NCI-H748 (cell line): ENCODE measurements around the gene ENO3.

ENCODE experiments used
- DNase-seq: peaks from one replicate; lab custom pipeline; 2025; ENCODE audit not compliant: unreplicated experiment; lab: John Stamatoyannopoulos, UW

Gene ENO3

GRCh38 chr17:4949321-4950074 is 1.4 kb upstream of the ENO3 start:
- peak; percentile 88 for DNase-seq

DNA sequence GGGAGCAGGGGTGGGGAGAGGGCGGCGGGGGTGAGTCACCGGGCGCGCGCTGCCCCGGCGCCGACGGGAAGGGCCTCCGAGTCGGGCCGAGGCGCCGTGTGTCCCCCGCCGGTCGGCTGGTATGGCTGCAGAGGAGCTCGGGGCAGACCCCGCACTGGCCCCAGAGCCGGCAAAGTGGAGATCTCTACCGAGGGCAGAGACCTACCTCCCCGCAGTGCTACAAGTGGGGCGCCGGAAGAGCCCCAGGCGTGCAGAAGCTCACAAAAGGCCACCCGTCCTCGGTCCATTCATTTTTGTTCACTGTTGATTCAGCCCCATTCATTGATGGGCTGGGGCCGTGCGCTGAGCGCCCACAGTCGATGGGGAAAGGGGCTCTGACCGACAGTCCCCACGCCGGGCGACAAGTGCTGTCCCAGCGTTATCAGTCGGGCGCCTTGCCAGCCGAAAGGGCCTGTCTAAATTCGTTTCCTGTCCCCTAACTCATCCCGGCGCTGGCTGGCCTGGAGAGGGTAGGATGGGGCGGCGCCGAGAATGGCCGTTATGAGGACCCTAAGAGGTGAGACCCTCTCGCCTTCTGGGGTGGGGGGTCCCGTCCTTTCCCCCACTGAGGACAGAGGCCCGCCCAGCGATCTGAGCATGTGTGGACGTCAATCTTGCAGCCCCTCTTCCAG is 709 bp upstream of the ENO3 start:
- no peak for DNase-seq

GRCh38 chr17:4951486-4951885 is 567 bp downstream of the ENO3 start:
- no peak for DNase-seq

- no peak for DNase-seq
These were observed 2.6 kb downstream of the ENO3 start for GRCh38 chr17:4953451-4953961.

DNA sequence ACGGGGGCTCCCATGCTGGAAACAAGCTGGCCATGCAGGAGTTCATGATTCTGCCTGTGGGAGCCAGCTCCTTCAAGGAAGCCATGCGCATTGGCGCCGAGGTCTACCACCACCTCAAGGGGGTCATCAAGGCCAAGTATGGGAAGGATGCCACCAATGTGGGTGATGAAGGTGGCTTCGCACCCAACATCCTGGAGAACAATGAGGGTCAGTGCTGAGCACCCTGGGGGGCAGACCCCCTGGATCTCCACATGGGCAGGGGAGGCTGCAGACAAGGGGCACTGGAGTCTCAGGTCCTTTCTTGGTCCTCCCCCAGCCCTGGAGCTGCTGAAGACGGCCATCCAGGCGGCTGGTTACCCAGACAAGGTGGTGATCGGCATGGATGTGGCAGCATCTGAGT is 4.2 kb downstream of the ENO3 start:
- no peak for DNase-seq

DNA sequence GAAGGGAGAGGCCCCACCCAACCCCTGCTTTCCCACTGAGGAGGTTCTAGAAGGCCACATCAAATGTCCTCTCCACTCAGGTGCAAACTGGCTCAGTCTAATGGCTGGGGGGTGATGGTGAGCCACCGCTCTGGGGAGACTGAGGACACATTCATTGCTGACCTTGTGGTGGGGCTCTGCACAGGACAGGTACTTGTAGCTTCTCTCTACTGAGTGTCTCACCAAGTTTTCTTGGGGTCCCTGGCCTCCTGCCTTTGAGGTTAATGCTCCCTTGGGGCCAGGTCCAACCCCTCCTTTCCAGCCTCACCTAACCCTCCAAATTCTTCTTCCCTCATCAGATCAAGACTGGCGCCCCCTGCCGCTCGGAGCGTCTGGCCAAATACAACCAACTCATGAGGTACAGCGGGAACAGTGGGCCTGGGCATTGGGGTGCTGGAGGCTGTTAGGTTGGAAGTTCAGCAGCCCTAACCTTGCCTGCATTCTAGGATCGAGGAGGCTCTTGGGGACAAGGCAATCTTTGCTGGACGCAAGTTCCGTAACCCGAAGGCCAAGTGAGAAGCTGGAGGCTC is 5.7 kb downstream of the ENO3 start:
- no peak for DNase-seq

- no peak for DNase-seq
These were observed 7.2 kb downstream of the ENO3 start for GRCh38 chr17:4958102-4958501.

DNA sequence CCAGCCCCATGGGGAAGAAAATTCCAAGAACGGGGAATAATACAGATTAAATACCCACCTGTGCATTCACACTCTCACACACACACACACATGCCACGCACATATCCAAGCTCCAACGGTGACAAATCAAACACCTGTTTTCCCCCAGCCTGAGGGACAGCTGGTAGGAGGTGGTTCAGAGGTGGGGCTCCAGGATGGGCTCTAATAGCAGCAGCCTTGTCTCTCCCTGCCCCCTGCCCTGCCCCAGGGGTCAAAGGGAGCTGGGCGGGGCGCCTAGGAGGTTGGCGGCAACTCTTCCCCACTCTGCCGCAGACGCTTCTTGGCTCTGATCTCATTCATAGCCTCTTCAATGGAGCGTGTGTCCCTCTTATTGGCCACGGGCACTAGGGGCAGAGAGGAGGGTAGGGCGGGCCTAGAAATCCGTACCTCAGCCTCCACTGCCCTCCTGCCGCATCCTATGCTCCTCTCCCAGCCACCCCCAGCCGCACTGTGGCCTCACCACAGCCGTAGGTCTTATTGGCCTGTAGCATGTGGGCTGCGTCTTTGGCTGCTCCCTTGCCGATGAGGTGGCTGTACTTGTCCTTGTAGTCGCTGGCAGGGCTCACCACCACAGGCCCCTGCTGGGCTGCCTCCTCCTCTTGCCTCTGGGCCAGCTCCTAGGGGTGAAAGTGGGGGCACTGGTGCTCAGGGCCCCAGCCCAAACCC is 8.5 kb downstream of the ENO3 start:
- DNase-seq, result no peak

GRCh38 chr17:4960279-4960922 is 9.5 kb downstream of the ENO3 start:
- DNase-seq, result no peak

- no peak for DNase-seq
These were observed 14.5 kb downstream of the ENO3 start for GRCh38 chr17:4965311-4965986.

DNA sequence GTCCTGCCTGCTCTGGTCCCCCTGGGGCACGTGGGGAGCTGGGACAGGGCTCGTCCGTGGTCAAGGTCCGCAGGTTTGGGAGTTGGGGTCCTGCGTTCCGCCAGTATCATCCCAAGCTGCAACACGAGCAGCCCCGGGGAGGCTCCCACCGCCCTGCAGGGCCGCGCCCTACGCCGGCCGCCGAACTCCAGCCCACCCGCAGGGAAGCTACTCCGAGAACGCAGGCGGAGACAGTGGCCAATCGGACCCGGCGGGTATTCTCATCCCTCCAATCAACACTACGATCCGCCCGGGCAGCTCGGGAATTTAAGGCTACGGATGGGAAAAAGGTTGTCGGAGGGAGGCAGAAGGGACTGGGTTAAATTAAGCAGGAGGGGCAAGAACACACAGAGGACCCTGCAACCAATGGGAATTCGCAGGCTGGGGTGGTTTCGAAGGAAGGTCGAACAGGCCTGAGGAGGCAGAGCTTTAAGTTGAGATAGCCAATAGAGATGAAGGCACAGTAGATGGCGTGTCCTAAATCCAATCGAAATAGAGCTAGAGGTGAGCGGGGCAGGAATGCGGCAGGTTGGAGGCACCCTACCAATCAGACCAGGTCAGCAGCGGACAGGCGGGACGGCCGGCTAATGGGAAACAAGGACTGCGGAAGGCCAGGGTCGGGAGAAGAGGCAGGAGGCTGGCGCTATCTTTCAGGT is 16.1 kb downstream of the ENO3 start:
- peak; percentile 100 for DNase-seq

DNA sequence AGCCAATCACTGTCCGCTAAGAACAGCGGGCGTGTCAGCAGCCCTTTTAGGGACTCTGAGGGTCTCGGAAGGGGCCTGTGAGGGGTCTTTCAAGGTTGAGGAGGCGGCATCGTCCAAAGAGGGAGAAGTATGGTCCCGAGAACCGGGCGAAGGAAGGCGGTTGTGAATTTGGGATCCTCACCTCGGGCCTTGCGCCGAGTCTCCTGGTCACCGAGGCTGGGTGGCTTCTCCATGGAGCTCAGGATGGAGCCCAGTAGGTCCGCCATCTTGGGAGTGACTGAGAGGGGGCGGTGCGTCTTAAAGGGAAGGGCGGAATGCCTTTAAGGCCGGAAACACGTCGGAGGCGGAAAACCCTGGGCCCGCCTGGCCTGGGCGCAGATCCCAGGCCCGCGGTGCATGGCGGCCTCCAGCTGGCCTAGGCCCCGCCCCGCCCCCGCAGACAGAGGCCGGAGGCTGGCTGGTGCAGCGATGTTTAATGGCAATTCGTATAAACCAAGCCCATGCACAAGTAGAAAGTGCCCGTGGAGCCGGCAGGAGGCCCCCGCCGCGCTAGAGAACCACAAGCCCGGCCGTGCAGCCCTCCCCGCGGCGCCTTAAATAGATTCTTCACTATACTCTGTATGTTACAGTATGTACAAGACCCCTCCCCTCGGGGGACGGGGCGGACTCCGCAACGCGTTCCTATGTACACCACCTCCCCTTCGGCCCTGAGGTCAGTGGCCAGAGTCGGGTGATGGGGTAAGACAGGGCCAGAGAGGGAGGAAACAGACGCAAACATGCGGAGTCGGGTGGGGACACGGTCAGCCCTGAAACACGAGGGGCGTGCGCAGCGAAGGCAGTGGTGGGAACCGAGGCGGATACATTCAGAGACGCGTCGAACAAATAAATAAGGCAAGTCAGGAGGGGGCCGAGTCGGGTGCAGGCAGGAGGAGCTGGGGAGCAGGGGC is 16.9 kb downstream of the ENO3 start, which contains the start of gene SPAG7:
TSS of gene SPAG7 (minus strand) at position 279 of the 947 bp plus-strand sequence. CDS start at position 266, 13 bp downstream.
- DNase-seq, result peak; percentile 97

DNA sequence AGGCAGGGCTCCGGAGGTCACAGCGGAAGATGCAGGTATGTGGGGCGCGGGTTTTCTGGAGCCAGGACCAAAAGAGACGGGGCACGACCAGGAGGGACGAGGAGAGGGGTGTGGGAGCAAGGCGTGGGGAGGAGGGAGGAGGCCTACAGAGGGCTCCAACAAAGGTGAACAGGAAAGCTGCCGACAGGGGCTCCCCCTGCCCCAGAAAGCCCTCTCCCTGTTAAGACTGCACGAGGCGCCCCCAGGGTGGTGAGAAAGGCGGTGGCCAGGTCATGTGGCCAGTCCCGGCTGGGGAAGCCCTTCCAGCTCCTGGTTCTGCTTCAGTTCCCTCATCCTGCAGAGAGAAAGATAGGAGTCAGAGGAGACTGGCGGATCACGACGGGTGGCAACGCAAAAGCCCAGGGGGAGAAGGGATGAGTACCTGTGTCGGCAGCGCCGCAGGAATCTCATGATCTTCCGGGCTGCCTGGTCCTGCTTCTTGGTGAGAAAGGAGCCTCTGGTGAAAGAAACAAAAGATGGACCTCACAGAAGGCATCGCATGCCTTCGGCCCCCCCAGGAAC is 17.6 kb downstream of the ENO3 start:
- peak; percentile 46 for DNase-seq

- DNase-seq, result no peak
These were observed 18.2 kb downstream of the ENO3 start for GRCh38 chr17:4969047-4969550.

DNA sequence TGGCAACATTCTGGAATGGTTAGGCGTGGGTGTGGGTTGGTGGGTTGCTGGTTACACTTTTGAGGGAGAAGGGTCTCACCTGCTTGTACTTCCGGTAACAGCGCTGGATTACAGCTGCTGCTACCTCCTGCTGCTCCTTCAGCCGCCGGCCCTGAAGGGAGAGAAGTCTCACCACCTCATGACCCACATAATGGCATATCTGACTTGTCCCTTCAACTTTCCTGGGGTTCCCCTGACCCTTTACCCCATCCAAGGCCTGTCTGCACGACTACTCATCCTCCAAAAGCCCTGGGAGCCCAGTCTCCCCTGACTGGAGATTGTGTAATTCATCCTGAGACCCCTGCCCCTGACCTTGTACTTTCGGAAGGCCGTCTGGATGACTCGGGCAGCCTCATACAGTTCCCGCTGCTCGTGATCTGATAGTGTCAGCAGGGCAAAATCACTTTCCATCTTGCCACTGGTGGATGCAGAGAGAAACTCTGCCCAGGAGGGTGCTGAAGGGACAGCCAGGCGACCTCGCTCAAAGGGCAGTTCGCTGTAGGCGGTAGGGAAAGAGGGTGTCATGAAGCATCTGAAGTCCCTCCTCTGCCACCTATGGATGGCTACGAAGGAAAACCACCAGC is 18.7 kb downstream of the ENO3 start:
- no peak for DNase-seq

DNA sequence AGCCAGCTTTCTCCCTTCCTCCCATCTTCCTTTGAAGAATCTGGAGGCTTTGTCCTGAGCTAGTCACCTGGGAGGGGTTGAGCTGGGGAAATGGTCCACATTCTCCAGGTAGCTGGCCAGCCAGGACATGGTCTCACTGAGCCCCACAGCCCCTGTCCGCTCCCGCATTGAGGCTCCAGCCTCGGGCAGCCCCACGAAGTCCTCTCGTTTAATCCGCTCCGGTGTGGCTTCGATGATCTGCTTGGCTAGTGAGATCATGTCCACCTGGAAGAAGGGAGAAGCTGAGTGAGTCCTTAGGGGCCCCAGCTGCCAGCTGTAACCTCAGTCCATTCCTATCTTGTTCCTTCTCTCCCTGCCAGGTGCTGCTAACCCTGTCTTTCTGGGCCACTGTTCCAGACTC is 19.4 kb downstream of the ENO3 start:
- no peak for DNase-seq

DNA sequence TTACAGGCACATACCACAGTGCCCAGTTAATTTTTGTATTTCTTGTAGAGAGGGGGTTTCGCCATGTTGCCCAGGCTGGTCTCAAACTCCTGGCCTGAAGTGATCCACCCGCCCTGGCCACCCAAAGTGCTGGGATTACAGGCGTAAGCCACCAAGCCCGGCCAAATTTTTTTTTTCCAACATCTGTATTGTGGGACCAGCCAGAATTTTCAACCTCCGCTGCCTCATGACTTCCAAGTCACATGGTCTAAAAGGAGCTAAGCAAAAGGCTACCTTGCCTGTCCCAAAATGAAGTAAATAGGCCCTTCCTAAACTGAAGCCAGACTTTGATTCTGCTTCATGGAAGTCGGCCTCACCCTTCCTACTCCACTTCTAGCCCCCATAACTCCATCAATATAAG is 20.9 kb downstream of the ENO3 start:
- DNase-seq, result no peak

DNA sequence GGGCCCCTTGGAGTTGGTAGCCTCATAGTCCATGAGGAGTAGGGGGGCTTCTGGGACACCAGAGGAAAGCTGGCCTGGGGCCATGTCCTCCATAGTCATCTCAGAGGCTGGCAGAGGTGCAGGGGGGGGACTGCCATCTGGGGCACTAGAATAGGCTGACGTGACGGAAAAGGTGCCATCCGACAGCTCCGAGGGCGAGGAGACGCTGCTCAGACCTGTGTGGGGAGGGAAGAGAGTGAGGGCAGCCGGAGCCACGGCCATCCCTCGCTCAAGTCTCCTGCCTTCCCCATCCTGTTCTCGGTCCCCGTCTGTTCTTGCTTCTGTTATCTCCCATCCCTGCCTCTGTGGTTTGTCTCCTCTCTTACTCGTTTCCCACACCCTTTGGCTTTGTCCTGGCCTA is 21.4 kb downstream of the ENO3 start:
- DNase-seq, result no peak
